Endothelial cell of umbilical vein (primary cell): ENCODE measurements around the gene TNKS2. TPM values are rescaled to one million over a fixed set of nuclear protein-coding genes. Genes with fewer than 3 reads are reported as not detected.
"Not testable (repeated sequence)": the region's sequence is repeated elsewhere in the genome, so short reads cannot be mapped to it uniquely, and the experiment has no call there.

Experiments
- Bru-seq: library from RNA; stranded (reverse); fragments of 400-500 nt; gene quantifications from one replicate; lab custom pipeline; 2021; lab: Mats Ljungman, UMichigan
- BruChase-seq, 2 experiments: library from RNA; stranded (reverse); fragments of 400-500 nt; gene quantifications; one replicate each; lab custom pipeline; 2021; lab: Mats Ljungman, UMichigan
- BruUV-seq: library from RNA; stranded (reverse); fragments of 400-500 nt; replicated peaks from 2 replicates; lab custom pipeline; 2021; lab: Mats Ljungman, UMichigan
- CTCF ChIA-PET: fragments of 300-600, 350-600 bp; sonication (Branson Sonifier 250); formaldehyde crosslinking; loops from one replicate; lab custom pipeline; 2021; ENCODE audit warnings: antibody characterized with exemption, inconsistent platforms; lab: Charles Lee
- POLR2A ChIA-PET: fragments of 300-600, 350-600 bp; sonication (Branson Sonifier 250); formaldehyde crosslinking; loops from one replicate; lab custom pipeline; 2021; ENCODE audit warnings: antibody characterized with exemption, inconsistent platforms; lab: Charles Lee
- DNase-seq: peaks from one replicate; pipeline ENCODE4 v3.0.0-alpha.2; 2011; ENCODE audit warnings: low read depth, low spot score
- FAIRE-seq: peaks from 2 replicates; lab custom pipeline; 2011; peaks lifted over from hg19 to GRCh38; lab: Jason Lieb, UNC
- H2AFZ ChIP-seq: 2 replicates; pipeline ENCODE4 v1.6.0; 2012; ENCODE audit warnings: low read depth, low read length, control low read depth, inconsistent platforms
- H3K27ac ChIP-seq: 2 replicates; pipeline ENCODE4 v1.5.1; 2011; ENCODE audit warnings: low read depth, mild to moderate bottlenecking, control low read depth, low read length, moderate library complexity; ENCODE audit not compliant: insufficient read depth
- H3K27me3 ChIP-seq, 2 experiments: 2 replicates each; pipeline versions ENCODE4 v1.6.0 to v1.6.1; 2011; ENCODE audit warnings: low read length in 2 of 2, mixed read lengths in 1 of 2; ENCODE audit not compliant: control insufficient read depth in 2 of 2, insufficient read depth in 2 of 2
- H3K36me3 ChIP-seq, 2 experiments: 2 replicates in 1 of 2; 3 replicates in 1 of 2; pipeline ENCODE4 v1.5.1; 2011; ENCODE audit warnings: low read length in 2 of 2, mild to moderate bottlenecking in 1 of 2, moderate library complexity in 1 of 2; ENCODE audit not compliant: control insufficient read depth in 2 of 2, insufficient read depth in 2 of 2; ENCODE audit errors: extremely low read depth in 1 of 2
- H3K4me1 ChIP-seq: 3 replicates; pipeline ENCODE4 v1.5.1; 2011; ENCODE audit warnings: mild to moderate bottlenecking, low read length; ENCODE audit not compliant: control insufficient read depth, insufficient read depth; ENCODE audit errors: extremely low read depth
- H3K4me2 ChIP-seq: 2 replicates; pipeline ENCODE4 v1.6.1; 2011; ENCODE audit warnings: low read length, control low read depth, mixed read lengths; ENCODE audit not compliant: insufficient read depth
- H3K4me3 ChIP-seq, 3 experiments: fragments of 200-600 bp in 1 of 3; sonication (generic), shearing (Covaris generic) in 1 of 3; replicated peaks in 1 of 3; 2 replicates each; pipeline ENCODE4 v1.5.1; 2011 to 2016; ENCODE audit warnings: control low read depth in 3 of 3, low read length in 3 of 3, mild to moderate bottlenecking in 2 of 3, inconsistent platforms in 1 of 3, low read depth in 1 of 3, moderate library complexity in 1 of 3; ENCODE audit not compliant: insufficient read depth in 1 of 3
- H3K79me2 ChIP-seq: 2 replicates; pipeline ENCODE4 v1.6.0; 2012; ENCODE audit warnings: low read length, inconsistent platforms; ENCODE audit not compliant: control insufficient read depth, insufficient read depth
- H3K9ac ChIP-seq: replicated peaks from 2 replicates; pipeline ENCODE3; 2011; ENCODE audit warnings: low read length, control low read depth; ENCODE audit not compliant: insufficient read depth; ENCODE audit errors: extremely low read depth
- H3K9me1 ChIP-seq: replicated peaks from 3 replicates; pipeline ENCODE4 v1.6.0; 2011; ENCODE audit warnings: mild to moderate bottlenecking, low read length; ENCODE audit not compliant: control insufficient read depth, insufficient read depth; ENCODE audit errors: extremely low read depth
- H3K9me3 ChIP-seq: replicated peaks from 2 replicates; pipeline ENCODE4 v1.5.1; 2012; ENCODE audit warnings: low read length, inconsistent platforms; ENCODE audit not compliant: control insufficient read depth, insufficient read depth
- H4K20me1 ChIP-seq: replicated peaks from 2 replicates; pipeline ENCODE3; 2011; ENCODE audit warnings: mild to moderate bottlenecking, low read length; ENCODE audit not compliant: control insufficient read depth, insufficient read depth; ENCODE audit errors: extremely low read depth
- CTCF ChIP-seq, 2 donors: IDR thresholded peaks; 1 replicate in 1 of 2; 2 replicates in 1 of 2; pipeline ENCODE4 v1.5.1; 2011; ENCODE audit warnings: low read length in 2 of 2, mild to moderate bottlenecking in 2 of 2, moderate library complexity in 2 of 2, control low read depth in 1 of 2, inconsistent platforms in 1 of 2, low read depth in 1 of 2; ENCODE audit not compliant: insufficient read depth in 1 of 2; ENCODE audit errors: extremely low read depth in 1 of 2
- JUN ChIP-seq: IDR thresholded peaks from 2 replicates; pipeline ENCODE4 v1.6.1; 2011; ENCODE audit warnings: borderline replicate concordance, low read depth; ENCODE audit not compliant: insufficient read length, insufficient read depth
- MAX ChIP-seq: IDR thresholded peaks from 2 replicates; pipeline ENCODE4 v1.6.1; 2011; ENCODE audit not compliant: insufficient read depth, insufficient read length
- MYC ChIP-seq: IDR thresholded peaks from one replicate; pipeline ENCODE4 v1.6.1; 2011; ENCODE audit warnings: mild to moderate bottlenecking, low read depth, low read length
- POLR2A ChIP-seq: IDR thresholded peaks from 2 replicates; pipeline ENCODE4 v1.6.1; 2012; ENCODE audit warnings: low read depth, mild to moderate bottlenecking, control low read depth, low read length
- POLR2AphosphoS5 ChIP-seq: IDR thresholded peaks from 2 replicates; pipeline ENCODE4 v1.6.1; 2012; ENCODE audit warnings: low read depth, mild to moderate bottlenecking, control low read depth, low read length, moderate library complexity; ENCODE audit not compliant: insufficient read depth
- dilution Hi-C: fragments of 300-500 bp; cut with MboI; formaldehyde crosslinking; loops from one replicate; pipeline ENCODE4 v1.15.0; 2019; ENCODE audit warnings: low sequenced_read_pairs; ENCODE audit not compliant: extremely low pct_ligation_motif_present
- intact Hi-C: fragments of 100-400 bp; cut with micrococcal nuclease; formaldehyde crosslinking; loops from one replicate; pipeline ENCODE4 v1.10.0; 2022
- long read RNA-seq: library from polyadenylated mRNA; stranded (forward); transcript quantifications from one replicate; pipeline ENCODE4 v2.0.0, GENCODE V29; 2021
- polyA minus RNA-seq, 3 experiments: library from RNA; depleted of rRNA, polyadenylated mRNA; stranded (reverse); fragments of >200 nt; gene quantifications; 1 replicate in 1 of 3; 2 replicates in 2 of 3; pipeline ENCODE4 v1.2.3, GENCODE V29; 2011
- polyA plus RNA-seq, 4 experiments: library from polyadenylated mRNA; depleted of rRNA in 3 of 4; stranded (reverse) in 3 of 4; unstranded in 1 of 4; fragments of >200 nt; gene quantifications; 2 replicates each; pipeline versions ENCODE4 v1.2.1 to v1.2.3, GENCODE V29; 2011 to 2012; ENCODE audit warnings: missing spikeins in 1 of 4
- total RNA-seq: library from RNA; stranded (reverse); gene quantifications from 2 replicates; pipeline ENCODE4 v1.2.3, GENCODE V29; 2021

TNKS2 gene
- total RNA-seq (33.3 and 34.0 TPM in 2 replicates), polyA plus RNA-seq (10.9 and 13.6 TPM in 2 replicates), polyA minus RNA-seq (40.5 and 41.5 TPM in 2 replicates), Bru-seq, nascent RNA (percentile 86 among the genes with signal in this experiment), BruChase-seq, experiment 1, labeled RNA remaining after a 6-hour chase (percentile 89 among the genes with signal in this experiment), BruChase-seq, experiment 2, labeled RNA remaining after a 2-hour chase (percentile 85 among the genes with signal in this experiment)
- 11.0 and 12.8 TPM in 2 replicates for polyA plus RNA-seq (2011; cell fraction: cytosol; rRNA removed)
- polyA plus RNA-seq (2011; cell fraction: nucleus; rRNA removed): 31.7 and 37.5 TPM in 2 replicates
- polyA plus RNA-seq (2012): 26.2 and 32.7 TPM in 2 replicates
- polyA minus RNA-seq (2011; cell fraction: cytosol; rRNA and poly(A)+ RNA removed): 25.6 TPM
- polyA minus RNA-seq (2011; cell fraction: nucleus; rRNA and poly(A)+ RNA removed): 25.4 and 34.3 TPM in 2 replicates
- long read RNA-seq, full-length matches to known transcripts: 2 of 10 reads
- long read RNA-seq, partial matches to known transcripts: 4 of 10 reads
- long read RNA-seq, other reads (novel, unspliced or antisense): 4 of 10 reads

GRCh38 chr10:91797874-91798648 is at the start of gene TNKS2:
TNKS2 (plus strand) TSS chr10:91798426; CDS start chr10:91798691, 265 bp downstream.
- H4K20me1 ChIP-seq: no peaks in the 10 kb centered on the region
- ChIA-PET POLR2A (interaction anchor here (0.7 kb wide), 1 partner anchor 13 kb away, joined by 3 read pairs; no protein-coding TSS in a partner anchor), CTCF (interaction anchor here (0.7 to 2.5 kb wide), 8 partner anchors 9 to 500 kb away, joined by 3 to 7 read pairs (median 3); partner anchors contain the start of gene BTAF1)
- intact Hi-C loops (loop anchor here (1.0 to 10.0 kb wide), 4 partner anchors 89 to 923 kb away; partner anchors contain the start of genes BTAF1, FGFBP3 and RPP30), dilution Hi-C loops (no loop called here)
- H3K4me1 ChIP-seq: peaks cover 24% of the 10 kb centered on the region
- no peaks in the 10 kb centered on the region for H3K9me3 ChIP-seq
- H3K27me3 ChIP-seq: no peaks in the 10 kb centered on the region
- TF ChIP-seq POLR2A (peak; percentile 95), POLR2AphosphoS5 (peak; percentile 95), MAX (peak; percentile 95), MYC (no peak), JUN (no peak), CTCF (IDR thresholded peaks at IDR 0.05; ENCODE audit: extremely low read depth in 1 of 2, insufficient read depth in 1 of 2, low read depth in 1 of 2, low read length in 2 of 2) (no peak)
- H3K9ac ChIP-seq: peak within 1 kb of the TSS; percentile 85
- peak; percentile 96 for DNase-seq
- peaks cover 45% of the 10 kb centered on the region for H3K79me2 ChIP-seq
- H3K4me3 ChIP-seq: peak within 1 kb of the TSS; percentile 89 to 97 (median 89)
- BruUV-seq: TSS peak; percentile 95
- H3K9me1 ChIP-seq: no peaks in the 10 kb centered on the region
- FAIRE-seq: peak; percentile 54
- H3K27ac ChIP-seq: peak within 1 kb of the TSS; percentile 64
- H2AFZ ChIP-seq: peak within 1 kb of the TSS; percentile 95
- peak within 1 kb of the TSS; percentile 95 for H3K4me2 ChIP-seq
- peaks cover 0 to 2% of the 10 kb centered on the region in 2 experiments for H3K36me3 ChIP-seq

- BruUV-seq, dilution Hi-C loops, DNase-seq: not testable (repeated sequence)
These were observed 48.6 kb upstream of the TNKS2 start for GRCh38 chr10:91749592-91749991.

More at GRCh38 chr10:91749592-91749991, 48.6 kb upstream of the TNKS2 start:
- H3K79me2 ChIP-seq, H3K4me2 ChIP-seq, H3K9ac ChIP-seq, POLR2A ChIA-PET, FAIRE-seq, CTCF ChIA-PET, H4K20me1 ChIP-seq, H3K36me3 ChIP-seq, H3K9me3 ChIP-seq, intact Hi-C loops, H2AFZ ChIP-seq, H3K4me1 ChIP-seq, H3K27ac ChIP-seq, H3K9me1 ChIP-seq, H3K4me3 ChIP-seq: not testable (repeated sequence)
- peaks cover 5 to 15% of the 10 kb centered on the region in 2 experiments for H3K27me3 ChIP-seq
